ENCODE data around the gene ZNF483. TPM values are rescaled to one million over a fixed set of nuclear protein-coding genes. Genes with fewer than 3 reads are reported as not detected.

Gene ZNF483
- total and polyA plus RNA-seq, 4 donors, result 1.2 to 21.8 (median 14.6) TPM; not detected in 1

- intact Hi-C loops (cut with DNase I), result loop anchor here (5.0 to 10.0 kb wide), 3 partner anchors 94 to 474 kb away; no protein-coding TSS in a partner anchor
- Histone ChIP-seq H3K27ac (ENCODE audit: low read depth in 1 of 2, low read length in 2 of 2) (peak overlapping the region in 1 of 2 donors; percentile 16), H3K4me3 (ENCODE audit: low read length in 2 of 2) (peak overlapping the region; percentile 62 to 84), H3K9me3 (ENCODE audit: control insufficient read depth, low read length) (no peaks in the 10 kb centered on the region), H3K4me1 (ENCODE audit: control insufficient read depth in 1 of 2, insufficient read depth in 2 of 2, low read length in 2 of 2) (no peaks in the 10 kb centered on the region), H3K36me3 (ENCODE audit: control insufficient read depth in 1 of 2, insufficient read depth in 2 of 2, low read length in 1 of 2) (peaks cover 0 to 2% of the 10 kb centered on the region in 2 donors), H3K27me3 (ENCODE audit: control insufficient read depth in 1 of 2, insufficient read depth in 2 of 2, low read length in 1 of 2) (no peaks in the 10 kb centered on the region)
- peak; percentile 45 for ATAC-seq (ENCODE audit: low FRiP score)
- peak; percentile 58 to 82 for DNase-seq
- WGBS, 2 donors, result 1% methylated on average over 16 of the region's 16 CpGs
Observed at GRCh38 chr9:111598733-111599091, 73.7 kb downstream of the ZNF483 start.

GRCh38 chr9:111599092-111599954 is 74.3 kb downstream of the ZNF483 start, which contains the start of gene PTGR1:
TSS of gene PTGR1 (minus strand) at chr9:111599647. CDS start at chr9:111597422, 2,225 bp downstream.
- 1% methylated on average over 57 to 64 of the region's 64 CpGs for WGBS, 2 donors
- intact Hi-C loops (cut with DNase I), result loop anchor here (5.0 to 10.0 kb wide), 3 partner anchors 93 to 473 kb away; no protein-coding TSS in a partner anchor
- no peaks in the 10 kb centered on the region for H3K9me3 ChIP-seq (ENCODE audit: control insufficient read depth, low read length)

GRCh38 chr9:111599955-111600343 is 75.0 kb downstream of the ZNF483 start:
- Histone ChIP-seq H3K27me3 (ENCODE audit: control insufficient read depth in 1 of 2, insufficient read depth in 2 of 2, low read length in 1 of 2) (no peaks in the 10 kb centered on the region), H3K36me3 (ENCODE audit: control insufficient read depth in 1 of 2, insufficient read depth in 2 of 2, low read length in 1 of 2) (peaks cover 0 to 2% of the 10 kb centered on the region in 2 donors), H3K9me3 (ENCODE audit: control insufficient read depth, low read length) (no peaks in the 10 kb centered on the region), H3K4me3 (ENCODE audit: low read length in 2 of 2) (peak overlapping the region; percentile 62 to 84), H3K4me1 (ENCODE audit: control insufficient read depth in 1 of 2, insufficient read depth in 2 of 2, low read length in 2 of 2) (no peaks in the 10 kb centered on the region), H3K27ac (ENCODE audit: low read depth in 1 of 2, low read length in 2 of 2) (no peak overlapping the region)
- intact Hi-C loops (cut with DNase I), result loop anchor here (5.0 to 10.0 kb wide), 3 partner anchors 92 to 472 kb away; no protein-coding TSS in a partner anchor
- DNase-seq, result no peak
- 24 to 26% methylated on average over 14 to 17 of the region's 17 CpGs for WGBS, 2 donors
- peak; percentile 12 for ATAC-seq (ENCODE audit: low FRiP score)

More at GRCh38 chr9:111599092-111599954, 74.3 kb downstream of the ZNF483 start, which contains the start of gene PTGR1:
- no peaks in the 10 kb centered on the region for H3K27me3 ChIP-seq (ENCODE audit: control insufficient read depth in 1 of 2, insufficient read depth in 2 of 2, low read length in 1 of 2)
- peaks cover 0 to 2% of the 10 kb centered on the region in 2 donors for H3K36me3 ChIP-seq (ENCODE audit: control insufficient read depth in 1 of 2, insufficient read depth in 2 of 2, low read length in 1 of 2)
- peak; percentile 89 for ATAC-seq (ENCODE audit: low FRiP score)
- H3K27ac ChIP-seq (ENCODE audit: low read depth in 1 of 2, low read length in 2 of 2), result peak within 1 kb of the TSS in 1 of 2 donors; percentile 23
- H3K4me3 ChIP-seq (ENCODE audit: low read length in 2 of 2), result peak within 1 kb of the TSS; percentile 62 to 84
- no peaks in the 10 kb centered on the region for H3K4me1 ChIP-seq (ENCODE audit: control insufficient read depth in 1 of 2, insufficient read depth in 2 of 2, low read length in 2 of 2)
- peak; percentile 91 to 95 for DNase-seq

GRCh38 chr9:111601237-111602018 is 76.4 kb downstream of the ZNF483 start:
- ATAC-seq (ENCODE audit: low FRiP score) (no peak), DNase-seq (no peak)
- Histone ChIP-seq H3K4me1 (ENCODE audit: control insufficient read depth in 1 of 2, insufficient read depth in 2 of 2, low read length in 2 of 2) (no peaks in the 10 kb centered on the region), H3K9me3 (ENCODE audit: control insufficient read depth, low read length) (no peaks in the 10 kb centered on the region), H3K4me3 (ENCODE audit: low read length in 2 of 2) (no peak overlapping the region), H3K36me3 (ENCODE audit: control insufficient read depth in 1 of 2, insufficient read depth in 2 of 2, low read length in 1 of 2) (no peaks in the 10 kb centered on the region), H3K27ac (ENCODE audit: low read depth in 1 of 2, low read length in 2 of 2) (no peak overlapping the region), H3K27me3 (ENCODE audit: control insufficient read depth in 1 of 2, insufficient read depth in 2 of 2, low read length in 1 of 2) (no peaks in the 10 kb centered on the region)
- intact Hi-C loops (cut with DNase I), result no loop called here
- WGBS, 2 donors, result 58 to 60% methylated on average over 10 of the region's 10 CpGs

GRCh38 chr9:111603041-111603440 is 78.1 kb downstream of the ZNF483 start:
- Histone ChIP-seq H3K4me1 (ENCODE audit: control insufficient read depth in 1 of 2, insufficient read depth in 2 of 2, low read length in 2 of 2) (no peaks in the 10 kb centered on the region), H3K4me3 (ENCODE audit: low read length in 2 of 2) (no peak overlapping the region), H3K36me3 (ENCODE audit: control insufficient read depth in 1 of 2, insufficient read depth in 2 of 2, low read length in 1 of 2) (no peaks in the 10 kb centered on the region), H3K9me3 (ENCODE audit: control insufficient read depth, low read length) (no peaks in the 10 kb centered on the region), H3K27me3 (ENCODE audit: control insufficient read depth in 1 of 2, insufficient read depth in 2 of 2, low read length in 1 of 2) (no peaks in the 10 kb centered on the region), H3K27ac (ENCODE audit: low read depth in 1 of 2, low read length in 2 of 2) (no peak overlapping the region)
- intact Hi-C loops (cut with DNase I), result no loop called here
- 85% methylated on average over 4 of the region's 4 CpGs for WGBS, 2 donors
- no peak for DNase-seq
- ATAC-seq (ENCODE audit: low FRiP score), result no peak

- WGBS, 2 donors, result 72 to 79% methylated on average over 16 of the region's 16 CpGs
- Histone ChIP-seq H3K27me3 (ENCODE audit: control insufficient read depth in 1 of 2, insufficient read depth in 2 of 2, low read length in 1 of 2) (no peaks in the 10 kb centered on the region), H3K27ac (ENCODE audit: low read depth in 1 of 2, low read length in 2 of 2) (no peak overlapping the region), H3K4me3 (ENCODE audit: low read length in 2 of 2) (no peak overlapping the region), H3K4me1 (ENCODE audit: control insufficient read depth in 1 of 2, insufficient read depth in 2 of 2, low read length in 2 of 2) (no peaks in the 10 kb centered on the region), H3K9me3 (ENCODE audit: control insufficient read depth, low read length) (no peaks in the 10 kb centered on the region), H3K36me3 (ENCODE audit: control insufficient read depth in 1 of 2, insufficient read depth in 2 of 2, low read length in 1 of 2) (no peaks in the 10 kb centered on the region)
- ATAC-seq (ENCODE audit: low FRiP score) (no peak), DNase-seq (no peak)
- intact Hi-C loops (cut with DNase I), result no loop called here
Observed at GRCh38 chr9:111604054-111604615, 79.2 kb downstream of the ZNF483 start.

- no peak for ATAC-seq (ENCODE audit: low FRiP score)
- H3K4me3 ChIP-seq (ENCODE audit: low read length in 2 of 2), result no peak overlapping the region
- WGBS, 2 donors, result 88 to 89% methylated on average over 9 of the region's 9 CpGs
- H3K9me3 ChIP-seq (ENCODE audit: control insufficient read depth, low read length), result no peaks in the 10 kb centered on the region
- no peaks in the 10 kb centered on the region for H3K4me1 ChIP-seq (ENCODE audit: control insufficient read depth in 1 of 2, insufficient read depth in 2 of 2, low read length in 2 of 2)
- H3K36me3 ChIP-seq (ENCODE audit: control insufficient read depth in 1 of 2, insufficient read depth in 2 of 2, low read length in 1 of 2), result no peaks in the 10 kb centered on the region
- DNase-seq, result no peak
- H3K27ac ChIP-seq (ENCODE audit: low read depth in 1 of 2, low read length in 2 of 2), result no peak overlapping the region
- no peaks in the 10 kb centered on the region for H3K27me3 ChIP-seq (ENCODE audit: control insufficient read depth in 1 of 2, insufficient read depth in 2 of 2, low read length in 1 of 2)
- intact Hi-C loops (cut with DNase I), result no loop called here
Observed at GRCh38 chr9:111605041-111605559, 80.1 kb downstream of the ZNF483 start.

GRCh38 chr9:111610149-111610548 is 85.2 kb downstream of the ZNF483 start:
- Histone ChIP-seq H3K9me3 (ENCODE audit: control insufficient read depth, low read length) (no peaks in the 10 kb centered on the region), H3K27ac (ENCODE audit: low read depth in 1 of 2, low read length in 2 of 2) (no peak overlapping the region), H3K36me3 (ENCODE audit: control insufficient read depth in 1 of 2, insufficient read depth in 2 of 2, low read length in 1 of 2) (no peaks in the 10 kb centered on the region), H3K4me3 (ENCODE audit: low read length in 2 of 2) (no peak overlapping the region), H3K4me1 (ENCODE audit: control insufficient read depth in 1 of 2, insufficient read depth in 2 of 2, low read length in 2 of 2) (no peaks in the 10 kb centered on the region), H3K27me3 (ENCODE audit: control insufficient read depth in 1 of 2, insufficient read depth in 2 of 2, low read length in 1 of 2) (no peaks in the 10 kb centered on the region)
- DNase-seq (no peak), ATAC-seq (ENCODE audit: low FRiP score) (no peak)
- whole genome bisulfite sequencing, 2 donors, result 53 to 56% methylated on average over 5 of the region's 5 CpGs
- intact Hi-C loops (cut with DNase I), result no loop called here

Data from aorta (tissue), 5 donors.